Naive thymus-derived CD8-positive, alpha-beta T cell (primary cell): Measurements from ENCODE around the gene SUCLA2. TPM values are rescaled to one million over a fixed set of nuclear protein-coding genes. Genes with fewer than 3 reads are reported as not detected.

Source experiments
- ATAC-seq, 2 donors: fragments of 150-1000 bp; cut with Tn5 transposase in 1 of 2; sonication (Bioruptor Pico), chemical (Tn5 transposase) in 1 of 2; 1 replicate in 1 of 2; 2 replicates in 1 of 2; pipeline ENCODE4 v1.10.0; 2021; ENCODE audit warnings: mild to moderate bottlenecking in 2 of 2, moderate library complexity in 2 of 2
- POLR2A ChIA-PET: fragments of 350-600 bp; sonication (Branson Sonifier 250); formaldehyde crosslinking; loops from one replicate; lab custom pipeline; 2021; ENCODE audit warnings: antibody characterized with exemption; lab: Charles Lee
- DNase-seq, 10 donors: peaks; one replicate each; pipeline versions ENCODE4 v3.0.0 to v3.0.0-alpha.2; 2020 to 2022
- H3K27ac Mint-ChIP-seq, 10 donors: one replicate each; pipeline ENCODE4 v1.8.0; 2020 to 2022; ENCODE audit warnings: mild to moderate bottlenecking in 10 of 10, mixed read lengths in 10 of 10, moderate library complexity in 4 of 10, inconsistent platforms in 1 of 10
- H3K27me3 Mint-ChIP-seq, 5 donors: one replicate each; pipeline ENCODE4 v1.8.0; 2021 to 2022; ENCODE audit warnings: mixed read lengths in 5 of 5
- H3K36me3 Mint-ChIP-seq, 3 donors: one replicate each; pipeline ENCODE4 v1.8.0; 2020 to 2022; ENCODE audit warnings: mixed read lengths in 3 of 3, mild to moderate bottlenecking in 2 of 3, inconsistent platforms in 1 of 3
- H3K4me1 Mint-ChIP-seq, 4 donors: one replicate each; pipeline ENCODE4 v1.8.0; 2021 to 2022; ENCODE audit warnings: mixed read lengths in 4 of 4
- H3K4me3 Mint-ChIP-seq, 10 donors: one replicate each; pipeline ENCODE4 v1.8.0; 2020 to 2022; ENCODE audit warnings: mild to moderate bottlenecking in 10 of 10, mixed read lengths in 10 of 10, moderate library complexity in 6 of 10, inconsistent platforms in 1 of 10
- H3K9me3 Mint-ChIP-seq, 9 donors: one replicate each; pipeline ENCODE4 v1.8.0; 2020 to 2022; ENCODE audit warnings: mixed read lengths in 9 of 9, mild to moderate bottlenecking in 3 of 9, inconsistent platforms in 1 of 9, moderate library complexity in 1 of 9
- polyA plus RNA-seq, 3 donors: library from polyadenylated mRNA; unstranded; fragments of 300-500 nt; fragmentation: Illumina TruSeq; gene quantifications; one replicate each; pipeline ENCODE4 v1.2.3, GENCODE V29; 2021
- total RNA-seq, 8 experiments: library from RNA in 2 of 8; stranded (reverse) in 2 of 8; gene quantifications; one replicate each; pipeline ENCODE4 v1.2.3 and lab custom pipeline; 2021 to 2026

SUCLA2 gene
- total RNA-seq (10 to 100 TPM; 28.6 to 33.4 TPM), polyA plus RNA-seq (10 to 100 TPM; 14.5 to 32.4 (median 31.8) TPM), total RNA-seq (lab: John Stamatoyannopoulos, UW) (18.2 to 48.3 (median 30.0) reads per million in 6 experiments)

- Mint-ChIP-seq H3K4me3 (peak within 1 kb of the TSS; percentile 89 to 98 (median 96)), H3K9me3 (no peaks in the 10 kb centered on the region), H3K36me3 (peaks cover 0 to 15% (median 0%) of the 10 kb centered on the region in 3 donors), H3K27me3 (no peaks in the 10 kb centered on the region), H3K4me1 (peaks cover 14 to 48% (median 38%) of the 10 kb centered on the region in 4 donors), H3K27ac (peak within 1 kb of the TSS; percentile 80 to 95 (median 92))
- DNase-seq (peak; percentile 78 to 90 (median 85)), ATAC-seq (peak; percentile 99)
- POLR2A ChIA-PET = interaction anchor here (0.6 to 2.5 kb wide), 2 partner anchors 36 to 883 kb away, joined by 3 to 7 read pairs; partner anchors contain the start of gene NUDT15
These were observed at the start of gene SUCLA2 for GRCh38 chr13:48001114-48001881. Gene SUCLA2 (minus strand): TSS chr13:48001273. CDS start chr13:48001269, 4 bp downstream.

DNA sequence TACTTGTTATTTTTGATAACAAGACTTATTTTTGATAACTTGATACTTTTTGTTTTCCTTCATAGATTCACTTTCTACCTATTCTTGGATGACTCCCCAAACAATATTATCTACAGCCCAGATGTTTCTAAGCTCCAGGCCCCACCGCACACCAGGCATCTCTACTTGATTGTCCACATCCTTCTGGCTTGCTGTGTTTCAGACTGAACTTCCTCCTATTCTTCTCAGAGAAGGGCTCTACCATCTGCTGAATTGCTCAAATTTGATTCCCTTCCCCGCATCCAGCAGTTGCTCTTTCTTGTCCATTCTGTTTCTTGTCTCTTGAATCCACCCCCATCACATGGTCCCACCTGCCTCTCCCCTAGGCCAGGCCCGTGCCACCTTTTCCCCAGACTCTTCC, 49.5 kb upstream of the SUCLA2 start:
- H3K4me1 Mint-ChIP-seq = peaks cover 0 to 4% (median 0%) of the 10 kb centered on the region in 4 donors
- no peaks in the 10 kb centered on the region for H3K9me3 Mint-ChIP-seq
- ATAC-seq (no peak), DNase-seq (no peak)
- H3K27ac Mint-ChIP-seq = peak overlapping the region in 3 of 10 donors; percentile 3 to 73 (median 49)
- POLR2A ChIA-PET = interaction anchor here (0.6 kb wide), 1 partner anchor 44 kb away, joined by 3 read pairs; no protein-coding TSS in a partner anchor
- no peak overlapping the region for H3K4me3 Mint-ChIP-seq
- H3K27me3 Mint-ChIP-seq = no peaks in the 10 kb centered on the region
- peaks cover 5 to 76% (median 12%) of the 10 kb centered on the region in 3 donors for H3K36me3 Mint-ChIP-seq

GRCh38 chr13:48043789-48044503, 42.9 kb upstream of the SUCLA2 start:
- Mint-ChIP-seq H3K4me3 (no peak overlapping the region), H3K36me3 (peaks cover 0 to 51% (median 11%) of the 10 kb centered on the region in 3 donors), H3K27me3 (no peaks in the 10 kb centered on the region), H3K9me3 (no peaks in the 10 kb centered on the region), H3K4me1 (peaks cover 4 to 20% (median 7%) of the 10 kb centered on the region in 4 donors), H3K27ac (peak overlapping the region in 6 of 10 donors; percentile 4 to 92 (median 52))
- no peak for DNase-seq
- POLR2A ChIA-PET = no interaction called here
- ATAC-seq = no peak

DNA sequence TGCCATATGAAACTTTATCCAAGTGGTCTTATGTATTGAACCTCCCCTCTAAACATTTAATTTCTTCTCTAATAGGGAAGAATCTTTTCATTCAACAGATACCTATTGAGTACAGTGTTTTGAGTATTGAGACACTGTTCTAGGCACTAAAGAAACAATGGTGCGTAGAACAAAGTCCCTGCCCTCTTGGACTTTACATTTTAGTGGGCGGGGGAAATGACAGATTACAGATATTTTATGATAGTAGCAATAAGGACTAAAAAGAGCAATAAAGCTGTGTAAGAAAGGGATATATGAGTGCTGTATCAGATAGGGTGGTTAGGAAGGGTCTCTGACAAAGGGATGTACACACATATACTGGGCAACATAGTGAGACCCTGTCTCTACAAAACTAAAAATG, 41.8 kb upstream of the SUCLA2 start:
- H3K27me3 Mint-ChIP-seq = no peaks in the 10 kb centered on the region
- H3K9me3 Mint-ChIP-seq = no peaks in the 10 kb centered on the region
- POLR2A ChIA-PET = no interaction called here

DNA sequence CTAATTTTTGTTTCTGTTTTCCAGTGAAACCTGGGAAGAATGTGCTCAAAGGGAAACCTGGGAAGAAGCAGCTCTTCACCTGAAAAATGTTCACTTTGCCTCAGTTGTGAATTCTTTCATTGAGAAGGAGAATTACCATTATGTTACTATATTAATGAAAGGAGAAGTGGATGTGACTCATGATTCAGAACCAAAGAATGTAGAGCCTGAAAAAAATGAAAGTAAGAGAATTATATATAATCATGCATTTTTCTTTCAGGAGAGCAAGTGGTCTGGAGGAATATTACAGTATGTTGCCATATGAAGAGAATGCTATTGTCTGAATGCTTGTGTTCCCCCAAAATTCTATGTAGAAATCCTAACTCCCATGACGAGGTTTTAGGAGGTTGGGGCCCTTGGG, 39.8 kb upstream of the SUCLA2 start:
- Mint-ChIP-seq H3K36me3 (peaks cover 0 to 28% (median 10%) of the 10 kb centered on the region in 3 donors), H3K27me3 (no peaks in the 10 kb centered on the region), H3K9me3 (no peaks in the 10 kb centered on the region), H3K4me3 (no peak overlapping the region), H3K27ac (peak overlapping the region in 1 of 10 donors; percentile 43), H3K4me1 (peaks cover 15 to 46% (median 23%) of the 10 kb centered on the region in 4 donors)
- ATAC-seq (no peak), DNase-seq (no peak)
- POLR2A ChIA-PET = no interaction called here

More for the DNA sequence above, 41.8 kb upstream of the SUCLA2 start:
- Mint-ChIP-seq H3K36me3 (peaks cover 0 to 42% (median 9%) of the 10 kb centered on the region in 3 donors), H3K4me1 (peaks cover 9 to 30% (median 13%) of the 10 kb centered on the region in 4 donors), H3K4me3 (no peak overlapping the region), H3K27ac (peak overlapping the region in 7 of 10 donors; percentile 21 to 92 (median 58))
- no peak for ATAC-seq
- no peak for DNase-seq

GRCh38 chr13:48040049-48040448, 39.0 kb upstream of the SUCLA2 start:
- peak overlapping the region in 4 of 10 donors; percentile 19 to 92 (median 34) for H3K4me3 Mint-ChIP-seq
- H3K27ac Mint-ChIP-seq = peak overlapping the region in 5 of 10 donors; percentile 31 to 94 (median 55)
- peaks cover 15 to 46% (median 23%) of the 10 kb centered on the region in 4 donors for H3K4me1 Mint-ChIP-seq
- POLR2A ChIA-PET = interaction anchor here (0.7 kb wide), 1 partner anchor 254 kb away, joined by 3 read pairs; no protein-coding TSS in a partner anchor
- H3K9me3 Mint-ChIP-seq = no peaks in the 10 kb centered on the region
- H3K36me3 Mint-ChIP-seq = peaks cover 0 to 27% (median 10%) of the 10 kb centered on the region in 3 donors
- ATAC-seq = no peak
- DNase-seq = no peak
- no peaks in the 10 kb centered on the region for H3K27me3 Mint-ChIP-seq

DNA sequence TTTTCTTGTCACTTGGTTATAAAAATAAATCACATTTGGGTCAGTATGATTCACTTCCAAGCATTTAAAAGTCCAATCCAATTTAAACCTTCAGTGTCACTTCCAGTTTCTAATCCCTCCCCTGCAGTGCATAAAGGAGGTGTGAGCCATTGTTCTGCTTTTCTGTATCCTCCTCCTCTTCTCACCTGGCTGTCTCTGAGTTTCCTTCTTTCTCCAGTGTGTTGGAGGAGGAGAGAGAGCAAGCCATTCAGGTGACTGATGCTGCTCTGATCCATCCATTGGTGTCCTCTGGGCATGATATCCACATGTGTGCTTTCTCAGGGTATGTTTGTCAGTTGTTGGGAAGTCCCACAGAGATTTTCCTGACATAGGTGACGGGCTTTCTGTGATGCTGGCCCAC, 37.7 kb upstream of the SUCLA2 start:
- peak in 1 of 10 donors; percentile 3 for DNase-seq
- Mint-ChIP-seq H3K4me3 (peak overlapping the region; percentile 85 to 96 (median 93)), H3K4me1 (peaks cover 15 to 43% (median 29%) of the 10 kb centered on the region in 4 donors), H3K27me3 (no peaks in the 10 kb centered on the region), H3K9me3 (no peaks in the 10 kb centered on the region), H3K36me3 (peaks cover 0 to 35% (median 10%) of the 10 kb centered on the region in 3 donors), H3K27ac (peak overlapping the region; percentile 94 to 100 (median 98))
- POLR2A ChIA-PET = interaction anchor here (1.7 to 2.6 kb wide), 3 partner anchors 56 to 937 kb away, joined by 8 to 24 read pairs (median 8); partner anchors contain the start of genes FNDC3A, ITM2B and MED4
- ATAC-seq = no peak

DNA sequence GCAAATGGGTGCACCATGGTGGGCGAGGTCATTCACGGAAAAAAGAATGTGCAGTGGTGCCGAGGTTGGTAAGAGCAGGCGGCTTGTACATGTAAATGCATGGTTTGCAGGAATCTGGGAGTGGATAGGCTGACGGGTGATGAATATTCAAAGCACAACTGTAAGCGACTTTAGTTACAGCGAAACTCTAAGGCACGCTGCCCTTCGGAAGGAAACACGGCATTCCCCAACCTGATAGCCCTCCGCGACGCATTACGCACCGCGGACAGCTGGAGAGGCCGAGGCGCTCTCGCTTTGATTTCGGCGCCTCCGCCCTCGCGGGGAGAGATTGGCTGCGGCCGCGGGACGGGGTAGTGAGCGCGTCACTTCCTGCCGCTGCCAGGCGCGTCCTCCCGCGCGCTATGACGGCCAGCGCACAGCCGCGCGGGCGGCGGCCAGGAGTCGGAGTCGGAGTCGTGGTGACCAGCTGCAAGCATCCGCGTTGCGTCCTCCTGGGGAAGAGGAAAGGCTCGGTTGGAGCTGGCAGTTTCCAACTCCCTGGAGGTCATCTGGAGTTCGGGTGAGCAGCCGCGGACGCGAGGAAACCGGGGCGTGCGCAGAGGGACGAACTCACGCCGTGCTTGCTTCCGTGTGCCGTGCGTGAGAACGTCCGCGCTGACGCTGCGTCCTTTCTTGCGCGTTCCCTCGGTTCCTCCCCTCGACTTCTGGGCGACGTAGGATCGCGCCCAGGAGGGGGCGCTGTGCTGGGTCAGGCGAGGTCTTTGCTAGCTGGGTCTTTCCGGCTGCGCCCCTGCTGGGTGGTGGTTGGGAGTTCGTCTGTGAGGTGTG, 36.5 kb upstream of the SUCLA2 start, which contains the start of gene NUDT15:
Gene NUDT15, plus strand, starts transcription at position 381 of the 828 bp plus-strand sequence. Its CDS starts 21 bp downstream, at position 402.
- ATAC-seq = peak; percentile 89 to 90
- Mint-ChIP-seq H3K27ac (peak within 1 kb of the TSS; percentile 94 to 100 (median 98)), H3K4me1 (peaks cover 15 to 40% (median 26%) of the 10 kb centered on the region in 4 donors), H3K9me3 (no peaks in the 10 kb centered on the region), H3K36me3 (peaks cover 0 to 30% (median 10%) of the 10 kb centered on the region in 3 donors), H3K27me3 (no peaks in the 10 kb centered on the region), H3K4me3 (peak within 1 kb of the TSS; percentile 85 to 96 (median 93))
- POLR2A ChIA-PET = interaction anchor here (0.7 to 2.6 kb wide), 11 partner anchors 15 to 1899 kb away, joined by 3 to 24 read pairs (median 4); partner anchors contain the start of genes CAB39L, FNDC3A, ITM2B and MED4
- peak; percentile 94 to 98 (median 96) for DNase-seq

- no peaks in the 10 kb centered on the region for H3K27me3 Mint-ChIP-seq
- H3K4me1 Mint-ChIP-seq = peaks cover 0 to 13% (median 4%) of the 10 kb centered on the region in 4 donors
- H3K9me3 Mint-ChIP-seq = peaks cover 0 to 14% (median 3%) of the 10 kb centered on the region in 9 donors
- no peak overlapping the region for H3K4me3 Mint-ChIP-seq
- no peak for ATAC-seq
- DNase-seq = no peak
- POLR2A ChIA-PET = no interaction called here
- H3K36me3 Mint-ChIP-seq = peaks cover 13 to 30% (median 23%) of the 10 kb centered on the region in 3 donors
- no peak overlapping the region for H3K27ac Mint-ChIP-seq
These were observed 28.8 kb upstream of the SUCLA2 start for GRCh38 chr13:48029859-48030258.

DNA sequence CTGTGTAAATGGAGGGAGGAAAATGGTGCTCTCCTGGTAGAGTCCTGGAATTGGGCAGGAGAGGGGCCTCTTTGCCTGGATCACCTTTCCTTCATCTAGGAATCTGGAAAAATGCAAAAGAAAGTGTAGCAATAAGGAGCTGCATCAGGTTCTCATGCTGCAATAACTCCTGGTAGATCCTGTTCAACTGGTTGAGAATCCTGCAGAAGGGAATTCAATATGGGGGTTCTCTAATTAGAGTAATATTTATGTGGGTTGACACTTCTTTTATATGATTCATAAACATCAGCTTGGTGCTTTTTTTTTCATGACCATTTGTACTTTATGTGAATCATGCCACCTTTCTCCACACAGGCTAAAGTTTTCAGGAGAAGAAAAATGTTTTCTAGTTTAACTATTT, 27.0 kb upstream of the SUCLA2 start:
- DNase-seq (no peak), ATAC-seq (no peak)
- no peaks in the 10 kb centered on the region for H3K27me3 Mint-ChIP-seq
- H3K4me1 Mint-ChIP-seq = peaks cover 0 to 7% (median under 1%) of the 10 kb centered on the region in 4 donors
- H3K36me3 Mint-ChIP-seq = peaks cover 13 to 24% (median 23%) of the 10 kb centered on the region in 3 donors
- no peak overlapping the region for H3K27ac Mint-ChIP-seq
- POLR2A ChIA-PET = no interaction called here
- no peak overlapping the region for H3K4me3 Mint-ChIP-seq
- H3K9me3 Mint-ChIP-seq = peaks cover 0 to 14% (median 3%) of the 10 kb centered on the region in 9 donors

DNA sequence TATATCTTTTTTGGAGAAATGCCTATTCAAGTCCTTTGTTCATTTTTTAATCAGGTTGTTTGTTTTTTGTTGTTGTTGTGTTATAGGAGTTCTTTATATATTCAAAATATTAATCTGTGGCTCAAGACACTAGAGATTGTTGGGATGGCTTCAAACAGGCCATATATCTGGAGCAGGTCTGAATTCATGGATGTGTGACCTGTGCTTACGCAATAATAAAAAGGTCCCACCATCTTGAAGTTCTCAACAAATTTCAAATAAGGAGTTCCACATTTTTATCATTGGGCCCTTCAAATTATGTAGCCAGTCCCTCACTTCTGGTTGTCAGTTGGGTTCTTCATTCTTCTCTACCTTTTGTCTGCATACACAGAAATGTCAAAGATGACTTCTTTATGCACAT, 18.7 kb upstream of the SUCLA2 start:
- no peak overlapping the region for H3K27ac Mint-ChIP-seq
- no peaks in the 10 kb centered on the region for H3K27me3 Mint-ChIP-seq
- peaks cover 0 to 22% (median 11%) of the 10 kb centered on the region in 4 donors for H3K4me1 Mint-ChIP-seq
- DNase-seq = no peak
- H3K9me3 Mint-ChIP-seq = no peaks in the 10 kb centered on the region
- no peak overlapping the region for H3K4me3 Mint-ChIP-seq
- peaks cover 0 to 12% (median 5%) of the 10 kb centered on the region in 3 donors for H3K36me3 Mint-ChIP-seq
- POLR2A ChIA-PET = no interaction called here
- no peak for ATAC-seq
